ENCODE results near the gene COL4A4.
"Not testable (repeated sequence)": the region's sequence is repeated elsewhere in the genome, so short reads cannot be mapped to it uniquely, and the experiment has no call there.

COL4A4 gene

GRCh38 chr2:227163998-227164762, at the start of gene COL4A4, which contains the start of gene COL4A3:
Gene COL4A4, minus strand, starts transcription at chr2:227164205. Its CDS starts 16,722 bp downstream, at chr2:227147483.
Gene COL4A3, plus strand, starts transcription at chr2:227164624. Its CDS starts 103 bp downstream, at chr2:227164727.
- no peak for DNase-seq (ENCODE audit: low read depth in 2 of 2)

GRCh38 chr2:227207573-227207972, 43.6 kb upstream of the COL4A4 start:
- no peak for DNase-seq (ENCODE audit: low read depth in 2 of 2)

GRCh38 chr2:227206406-227206805, 42.4 kb upstream of the COL4A4 start:
- DNase-seq (ENCODE audit: low read depth in 2 of 2): no peak

- no peak for DNase-seq (ENCODE audit: low read depth in 2 of 2)
Measured at GRCh38 chr2:227205701-227206100, 41.7 kb upstream of the COL4A4 start.

GRCh38 chr2:227204452-227204851, 40.4 kb upstream of the COL4A4 start:
- no peak for DNase-seq (ENCODE audit: low read depth in 2 of 2)

GRCh38 chr2:227201771-227202170, 37.8 kb upstream of the COL4A4 start:
- no peak for DNase-seq (ENCODE audit: low read depth in 2 of 2)

- no peak for DNase-seq (ENCODE audit: low read depth in 2 of 2)
Measured at GRCh38 chr2:227198866-227199265, 34.9 kb upstream of the COL4A4 start.

- DNase-seq (ENCODE audit: low read depth in 2 of 2): no peak
Measured at GRCh38 chr2:227194219-227194618, 30.2 kb upstream of the COL4A4 start.

GRCh38 chr2:227192491-227192890, 28.5 kb upstream of the COL4A4 start:
- DNase-seq (ENCODE audit: low read depth in 2 of 2): no peak

- DNase-seq (ENCODE audit: low read depth in 2 of 2): peak; percentile 12 to 19
Measured at GRCh38 chr2:227191367-227191766, 27.4 kb upstream of the COL4A4 start.

- no peak for DNase-seq (ENCODE audit: low read depth in 2 of 2)
Measured at GRCh38 chr2:227188292-227188691, 24.3 kb upstream of the COL4A4 start.

GRCh38 chr2:227186751-227187150, 22.7 kb upstream of the COL4A4 start:
- no peak for DNase-seq (ENCODE audit: low read depth in 2 of 2)

- DNase-seq (ENCODE audit: low read depth in 2 of 2): no peak
Measured at GRCh38 chr2:227185615-227186232, 21.7 kb upstream of the COL4A4 start.

- no peak for DNase-seq (ENCODE audit: low read depth in 2 of 2)
Measured at GRCh38 chr2:227183657-227184367, 19.8 kb upstream of the COL4A4 start.

- no peak for DNase-seq (ENCODE audit: low read depth in 2 of 2)
Measured at GRCh38 chr2:227182765-227183164, 18.8 kb upstream of the COL4A4 start.

GRCh38 chr2:227180770-227181169, 16.8 kb upstream of the COL4A4 start:
- DNase-seq (ENCODE audit: low read depth in 2 of 2): no peak

- DNase-seq (ENCODE audit: low read depth in 2 of 2): no peak
Measured at GRCh38 chr2:227179988-227180685, 16.1 kb upstream of the COL4A4 start.

GRCh38 chr2:227177592-227178336, 13.8 kb upstream of the COL4A4 start:
- no peak for DNase-seq (ENCODE audit: low read depth in 2 of 2)

- not testable (repeated sequence) for DNase-seq (ENCODE audit: low read depth in 2 of 2)
Measured at GRCh38 chr2:227171779-227172178, 7.8 kb upstream of the COL4A4 start.

GRCh38 chr2:227164763-227165291, 822 bp upstream of the COL4A4 start:
- no peak for DNase-seq (ENCODE audit: low read depth in 2 of 2)

GRCh38 chr2:227163485-227163997, 464 bp downstream of the COL4A4 start:
- DNase-seq (ENCODE audit: low read depth in 2 of 2): no peak

Measured in fibroblast of skin of left biceps (primary cell).